ENCODE data around the gene ADGRB3. TPM values are rescaled to one million over a fixed set of nuclear protein-coding genes. Genes with fewer than 3 reads are reported as not detected.

Gene ADGRB3
- total RNA-seq, 2 donors from 2014 or later, result 1.3 to 2.4 TPM

GRCh38 chr6:68988698-68989097 is 353.6 kb downstream of the ADGRB3 start:
- Histone ChIP-seq H3K9me3 (no peaks in the 10 kb centered on the region), H3K4me1 (no peaks in the 10 kb centered on the region), H3K4me3 (no peak overlapping the region), H3K27ac (no peak overlapping the region), H3K27me3 (no peaks in the 10 kb centered on the region), H3K36me3 (no peaks in the 10 kb centered on the region)
- no peak for TF ChIP-seq CTCF (IDR thresholded peaks at IDR 0.05)
- DNase-seq (ENCODE audit: low spot score), result no peak

- Histone ChIP-seq H3K4me3 (no peak overlapping the region), H3K4me1 (no peaks in the 10 kb centered on the region), H3K27me3 (no peaks in the 10 kb centered on the region), H3K27ac (no peak overlapping the region), H3K9me3 (no peaks in the 10 kb centered on the region), H3K36me3 (no peaks in the 10 kb centered on the region)
- no peak for DNase-seq (ENCODE audit: low spot score)
- TF ChIP-seq CTCF (IDR thresholded peaks at IDR 0.05), result no peak
Observed at GRCh38 chr6:68990317-68990716, 355.2 kb downstream of the ADGRB3 start.

GRCh38 chr6:68993911-68994310 is 358.8 kb downstream of the ADGRB3 start:
- no peak overlapping the region for H3K4me3 ChIP-seq
- H3K27me3 ChIP-seq, result no peaks in the 10 kb centered on the region
- TF ChIP-seq CTCF (IDR thresholded peaks at IDR 0.05), result no peak
- H3K36me3 ChIP-seq, result no peaks in the 10 kb centered on the region
- no peaks in the 10 kb centered on the region for H3K9me3 ChIP-seq
- no peaks in the 10 kb centered on the region for H3K4me1 ChIP-seq
- no peak overlapping the region for H3K27ac ChIP-seq
- DNase-seq (ENCODE audit: low spot score), result no peak

- Histone ChIP-seq H3K27ac (no peak overlapping the region), H3K36me3 (no peaks in the 10 kb centered on the region), H3K27me3 (no peaks in the 10 kb centered on the region), H3K9me3 (no peaks in the 10 kb centered on the region), H3K4me1 (no peaks in the 10 kb centered on the region), H3K4me3 (no peak overlapping the region)
- no peak for DNase-seq (ENCODE audit: low spot score)
- no peak for TF ChIP-seq CTCF (IDR thresholded peaks at IDR 0.05)
Observed at GRCh38 chr6:68994521-68994920, 359.4 kb downstream of the ADGRB3 start.

- no peak overlapping the region for H3K4me3 ChIP-seq
- TF ChIP-seq CTCF (IDR thresholded peaks at IDR 0.05), result no peak
- DNase-seq (ENCODE audit: low spot score), result no peak
- H3K36me3 ChIP-seq, result no peaks in the 10 kb centered on the region
- no peak overlapping the region for H3K27ac ChIP-seq
- H3K9me3 ChIP-seq, result no peaks in the 10 kb centered on the region
- H3K27me3 ChIP-seq, result no peaks in the 10 kb centered on the region
- H3K4me1 ChIP-seq, result no peaks in the 10 kb centered on the region
Observed at GRCh38 chr6:69005199-69005598, 370.1 kb downstream of the ADGRB3 start.

- DNase-seq (ENCODE audit: low spot score), result no peak
- Histone ChIP-seq H3K27me3 (no peaks in the 10 kb centered on the region), H3K9me3 (no peaks in the 10 kb centered on the region), H3K36me3 (no peaks in the 10 kb centered on the region), H3K4me3 (no peak overlapping the region), H3K4me1 (no peaks in the 10 kb centered on the region), H3K27ac (no peak overlapping the region)
- TF ChIP-seq CTCF (IDR thresholded peaks at IDR 0.05), result no peak
Observed at GRCh38 chr6:69007781-69008180, 372.7 kb downstream of the ADGRB3 start.
